ENCODE data around the gene STRN4.
"Not testable (repeated sequence)": the region's sequence is repeated elsewhere in the genome, so short reads cannot be mapped to it uniquely, and the experiment has no call there.

STRN4 gene

GRCh38 chr19:46746281-46747057 lies at the start of gene STRN4:
Gene STRN4, minus strand, starts transcription at chr19:46746450. Its CDS starts 20 bp downstream, at chr19:46746430.
- DNase-seq (ENCODE audit: low read depth in 2 of 2), result peak in 1 of 2 donors; percentile 57

GRCh38 chr19:46791944-46792343 lies 45.7 kb upstream of the STRN4 start:
- DNase-seq (ENCODE audit: low read depth in 2 of 2), result no peak

GRCh38 chr19:46789371-46789770 lies 43.1 kb upstream of the STRN4 start:
- no peak for DNase-seq (ENCODE audit: low read depth in 2 of 2)

GRCh38 chr19:46788968-46789338 lies 42.7 kb upstream of the STRN4 start:
- DNase-seq (ENCODE audit: low read depth in 2 of 2), result no peak

- peak; percentile 98 for DNase-seq (ENCODE audit: low read depth in 2 of 2)
These were observed 42.2 kb upstream of the STRN4 start, which contains the start of gene SLC1A5 for GRCh38 chr19:46788262-46788967. Gene SLC1A5, minus strand, starts transcription at chr19:46788594. Its CDS starts 629 bp downstream, at chr19:46787965.

GRCh38 chr19:46787331-46788261 lies 41.3 kb upstream of the STRN4 start:
- DNase-seq (ENCODE audit: low read depth in 2 of 2), result peak in 1 of 2 donors; percentile 25

- no peak for DNase-seq (ENCODE audit: low read depth in 2 of 2)
These were observed 40.7 kb upstream of the STRN4 start for GRCh38 chr19:46787040-46787330.

- peak; percentile 83 to 93 for DNase-seq (ENCODE audit: low read depth in 2 of 2)
These were observed 40.2 kb upstream of the STRN4 start for GRCh38 chr19:46786236-46787039.

GRCh38 chr19:46785980-46786235 lies 39.7 kb upstream of the STRN4 start:
- DNase-seq (ENCODE audit: low read depth in 2 of 2), result no peak

GRCh38 chr19:46785054-46785979 lies 39.1 kb upstream of the STRN4 start:
- no peak for DNase-seq (ENCODE audit: low read depth in 2 of 2)

- DNase-seq (ENCODE audit: low read depth in 2 of 2), result peak; percentile 55 to 56
These were observed 38.2 kb upstream of the STRN4 start for GRCh38 chr19:46784262-46785053.

GRCh38 chr19:46783670-46784069 lies 37.4 kb upstream of the STRN4 start:
- no peak for DNase-seq (ENCODE audit: low read depth in 2 of 2)

GRCh38 chr19:46782355-46783019 lies 36.2 kb upstream of the STRN4 start:
- DNase-seq (ENCODE audit: low read depth in 2 of 2), result no peak

GRCh38 chr19:46777956-46778645 lies 31.9 kb upstream of the STRN4 start:
- not testable (repeated sequence) for DNase-seq (ENCODE audit: low read depth in 2 of 2)

GRCh38 chr19:46776927-46777911 lies 31.0 kb upstream of the STRN4 start:
- DNase-seq (ENCODE audit: low read depth in 2 of 2), result no peak

- DNase-seq (ENCODE audit: low read depth in 2 of 2), result no peak
These were observed 29.5 kb upstream of the STRN4 start for GRCh38 chr19:46775642-46776258.

- DNase-seq (ENCODE audit: low read depth in 2 of 2), result no peak
These were observed 26.8 kb upstream of the STRN4 start for GRCh38 chr19:46773018-46773399.

Data from stimulated activated CD8-positive, alpha-beta memory T cell treated with anti-CD3 and anti-CD28 coated beads, Interleukin-7, amount 100 ng/mL, for 4 hours (primary cell).